Ovary (tissue), 3 donors: ENCODE results near the gene NUPR2.

ENCODE experiments used
- EP300 ChIP-seq: sonication (generic); formaldehyde crosslinking; IDR thresholded peaks from one replicate; pipeline ENCODE4 v1.6.1; 2017; ENCODE audit warnings: antibody characterized with exemption
- TF ChIP-seq, protein P1 (sequence below), 3 donors: fragments of 450-650 bp in 2 of 3; fragments of 200-600 bp in 1 of 3; IDR thresholded peaks; one replicate each; pipeline versions ENCODE4 v1.5.1 to v1.8.0; 2016 to 2022; ENCODE audit warnings: antibody characterized with exemption in 3 of 3, mild to moderate bottlenecking in 1 of 3
- donor health status: DM: no; HTN: no; CAD: no.

DNA sequence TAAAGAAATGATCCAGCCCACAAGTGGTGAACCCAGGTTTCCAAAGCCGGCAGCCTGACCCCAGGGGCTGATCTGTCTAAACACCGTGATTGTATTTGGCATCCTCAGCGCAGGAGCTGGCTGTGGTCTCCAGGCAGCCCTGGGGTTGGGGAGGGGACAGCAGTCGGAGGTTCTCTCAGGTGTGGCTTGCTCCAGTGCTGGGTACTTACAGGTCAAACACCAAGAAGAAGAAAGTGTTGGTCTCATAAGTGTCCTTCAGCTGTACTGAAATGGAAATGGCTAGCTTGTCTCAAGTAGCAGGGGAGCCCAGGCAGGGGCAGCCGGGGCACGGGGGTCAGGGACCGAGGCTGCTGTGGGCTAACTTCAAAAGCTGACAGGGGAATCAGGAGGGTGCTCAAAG, 29.5 kb downstream of the NUPR2 start:
- TF ChIP-seq EP300, result no peak
- TF ChIP-seq, protein P1, sequence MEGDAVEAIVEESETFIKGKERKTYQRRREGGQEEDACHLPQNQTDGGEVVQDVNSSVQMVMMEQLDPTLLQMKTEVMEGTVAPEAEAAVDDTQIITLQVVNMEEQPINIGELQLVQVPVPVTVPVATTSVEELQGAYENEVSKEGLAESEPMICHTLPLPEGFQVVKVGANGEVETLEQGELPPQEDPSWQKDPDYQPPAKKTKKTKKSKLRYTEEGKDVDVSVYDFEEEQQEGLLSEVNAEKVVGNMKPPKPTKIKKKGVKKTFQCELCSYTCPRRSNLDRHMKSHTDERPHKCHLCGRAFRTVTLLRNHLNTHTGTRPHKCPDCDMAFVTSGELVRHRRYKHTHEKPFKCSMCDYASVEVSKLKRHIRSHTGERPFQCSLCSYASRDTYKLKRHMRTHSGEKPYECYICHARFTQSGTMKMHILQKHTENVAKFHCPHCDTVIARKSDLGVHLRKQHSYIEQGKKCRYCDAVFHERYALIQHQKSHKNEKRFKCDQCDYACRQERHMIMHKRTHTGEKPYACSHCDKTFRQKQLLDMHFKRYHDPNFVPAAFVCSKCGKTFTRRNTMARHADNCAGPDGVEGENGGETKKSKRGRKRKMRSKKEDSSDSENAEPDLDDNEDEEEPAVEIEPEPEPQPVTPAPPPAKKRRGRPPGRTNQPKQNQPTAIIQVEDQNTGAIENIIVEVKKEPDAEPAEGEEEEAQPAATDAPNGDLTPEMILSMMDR (IDR thresholded peaks at IDR 0.05), result no peak
